ENCODE measurements around the gene CNTN5. TPM values are rescaled to one million over a fixed set of nuclear protein-coding genes. Genes with fewer than 3 reads are reported as not detected.

The CNTN5 gene
- total and polyA plus RNA-seq, 2 donors (not counting 1 experiment from before 2014, with no cell fraction given) = not detected

DNA sequence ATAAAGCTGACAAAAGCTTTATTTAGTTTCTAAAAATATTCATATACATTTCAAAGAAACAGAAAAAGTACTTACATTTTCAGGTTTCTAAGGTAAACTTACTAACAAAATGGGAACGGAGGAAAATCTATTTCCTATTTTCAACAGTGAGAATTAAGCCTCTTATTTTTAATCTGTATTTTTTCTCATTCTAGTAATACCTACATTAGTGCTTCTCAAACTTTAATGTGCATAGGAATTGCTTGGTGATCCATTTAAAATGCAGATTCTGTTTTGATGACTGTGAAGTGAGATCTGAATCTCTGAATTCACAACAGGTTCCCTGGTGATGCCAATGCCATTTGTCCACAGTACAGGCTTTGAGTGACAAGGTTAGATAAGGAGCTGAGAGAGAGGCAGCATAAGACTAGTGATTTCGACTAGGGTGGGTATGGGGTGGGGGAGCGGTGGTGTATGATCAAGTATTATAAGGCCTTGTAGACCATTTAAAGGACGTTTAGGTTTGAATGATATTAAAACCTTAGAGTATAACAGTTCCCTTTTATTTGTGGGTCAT is 402.8 kb downstream of the CNTN5 start:
- H3K9me3 Mint-ChIP-seq (ENCODE audit: insufficient read depth) = no peaks in the 10 kb centered on the region
- POLR2A ChIA-PET = no interaction called here
- no peak overlapping the region for H3K4me3 ChIP-seq (ENCODE audit: control extremely low read depth in 1 of 5, extremely low read depth in 1 of 5, insufficient read depth in 1 of 5, low read depth in 2 of 5, low read length in 4 of 5)
- CTCF ChIA-PET = no interaction called here
- intact Hi-C loops (cut with micrococcal nuclease) = no loop called here
- H3K9ac ChIP-seq (ENCODE audit: low read length) = no peak overlapping the region
- TF ChIP-seq, protein P1, sequence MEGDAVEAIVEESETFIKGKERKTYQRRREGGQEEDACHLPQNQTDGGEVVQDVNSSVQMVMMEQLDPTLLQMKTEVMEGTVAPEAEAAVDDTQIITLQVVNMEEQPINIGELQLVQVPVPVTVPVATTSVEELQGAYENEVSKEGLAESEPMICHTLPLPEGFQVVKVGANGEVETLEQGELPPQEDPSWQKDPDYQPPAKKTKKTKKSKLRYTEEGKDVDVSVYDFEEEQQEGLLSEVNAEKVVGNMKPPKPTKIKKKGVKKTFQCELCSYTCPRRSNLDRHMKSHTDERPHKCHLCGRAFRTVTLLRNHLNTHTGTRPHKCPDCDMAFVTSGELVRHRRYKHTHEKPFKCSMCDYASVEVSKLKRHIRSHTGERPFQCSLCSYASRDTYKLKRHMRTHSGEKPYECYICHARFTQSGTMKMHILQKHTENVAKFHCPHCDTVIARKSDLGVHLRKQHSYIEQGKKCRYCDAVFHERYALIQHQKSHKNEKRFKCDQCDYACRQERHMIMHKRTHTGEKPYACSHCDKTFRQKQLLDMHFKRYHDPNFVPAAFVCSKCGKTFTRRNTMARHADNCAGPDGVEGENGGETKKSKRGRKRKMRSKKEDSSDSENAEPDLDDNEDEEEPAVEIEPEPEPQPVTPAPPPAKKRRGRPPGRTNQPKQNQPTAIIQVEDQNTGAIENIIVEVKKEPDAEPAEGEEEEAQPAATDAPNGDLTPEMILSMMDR (IDR thresholded peaks at IDR 0.05) = no peak
- no peak for TF ChIP-seq EZH2 (IDR thresholded peaks at IDR 0.05; ENCODE audit: borderline replicate concordance, insufficient read depth, low read depth, low read length, poor library complexity, severe bottlenecking)
- H3K9me3 ChIP-seq (ENCODE audit: control extremely low read depth in 1 of 3, control insufficient read depth in 2 of 3, insufficient read depth in 1 of 3, low read length in 2 of 3) = peaks cover 0 to 18% (median 2%) of the 10 kb centered on the region in 3 donors
- H3K4me1 Mint-ChIP-seq = no peaks in the 10 kb centered on the region
- no peaks in the 10 kb centered on the region for H4K20me1 ChIP-seq (ENCODE audit: control insufficient read depth, insufficient read depth, low read length, poor library complexity, severe bottlenecking)
- no peak overlapping the region for H3K4me3 Mint-ChIP-seq
- no peaks in the 10 kb centered on the region for H3K79me2 ChIP-seq (ENCODE audit: control insufficient read depth, insufficient read depth, low read length)
- H3K4me1 ChIP-seq (ENCODE audit: control insufficient read depth in 2 of 2, insufficient read depth in 2 of 2, low read length in 2 of 2) = no peaks in the 10 kb centered on the region
- H3K27me3 ChIP-seq (replicated peaks in 1 of 4; ENCODE audit: control extremely low read depth in 1 of 4, control insufficient read depth in 3 of 4, insufficient read depth in 4 of 4, low read length in 3 of 4) = no peaks in the 10 kb centered on the region
- H3K27me3 Mint-ChIP-seq = no peaks in the 10 kb centered on the region
- no peak for ATAC-seq (ENCODE audit: low read depth)
- WGBS (ENCODE audit: insufficient coverage) = 35% methylated on average over 2 of the region's 4 CpGs
- no peaks in the 10 kb centered on the region for H3K36me3 ChIP-seq (replicated peaks in 1 of 2; ENCODE audit: control extremely low read depth in 1 of 2, control insufficient read depth in 1 of 2, extremely low read depth in 1 of 2, insufficient read depth in 2 of 2, low read length in 1 of 2)
- no peak for DNase-seq
- no peak overlapping the region for H2AFZ ChIP-seq (ENCODE audit: insufficient read depth, low read depth, low read length, poor library complexity, severe bottlenecking)
- H3K27ac ChIP-seq (ENCODE audit: low read length in 2 of 2) = no peak overlapping the region
- no peak overlapping the region for H3K4me2 ChIP-seq (replicated peaks; ENCODE audit: low read depth, low read length, poor library complexity, severe bottlenecking)
- H3K27ac Mint-ChIP-seq = no peak overlapping the region

DNA sequence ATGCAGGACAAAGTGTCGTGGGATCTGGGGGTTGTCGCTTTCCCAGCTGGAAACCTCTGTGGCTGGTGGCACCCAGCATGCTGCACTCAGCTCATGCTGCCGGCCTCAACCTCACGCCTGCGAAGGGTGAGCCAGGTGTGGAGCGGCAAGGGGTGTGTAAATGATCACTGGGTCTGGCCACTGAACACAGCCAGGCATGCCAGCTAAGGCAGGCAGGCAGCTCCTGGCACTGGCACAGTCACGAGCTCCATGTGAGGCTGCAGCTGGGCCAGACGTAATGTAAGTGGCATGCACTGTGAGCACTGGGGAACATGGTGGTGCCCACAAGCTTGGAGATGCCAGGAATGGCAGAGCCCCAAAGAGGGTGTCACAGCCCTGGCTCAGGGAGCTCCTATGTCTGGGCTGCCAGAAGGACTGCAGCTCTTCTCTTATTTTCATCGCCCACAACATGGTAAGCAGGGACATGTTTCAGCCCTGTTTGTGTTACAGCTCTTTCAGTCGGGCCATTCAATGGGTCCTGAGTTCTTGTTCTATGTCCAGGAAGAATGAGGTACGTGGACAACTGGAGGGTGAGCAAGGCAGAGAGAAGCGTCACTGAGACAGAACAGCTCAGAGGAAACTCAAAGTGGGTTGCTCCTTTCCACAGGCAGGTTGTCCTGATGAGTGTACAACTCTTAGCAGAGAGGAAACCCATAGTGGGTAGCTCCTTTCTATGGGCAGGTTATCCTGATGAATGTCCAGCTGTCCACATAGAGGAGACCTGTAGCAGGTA is 403.8 kb downstream of the CNTN5 start:
- no peak overlapping the region for H3K9ac ChIP-seq (ENCODE audit: low read length)
- H3K27ac Mint-ChIP-seq = no peak overlapping the region
- no peaks in the 10 kb centered on the region for H3K9me3 Mint-ChIP-seq (ENCODE audit: insufficient read depth)
- H3K27me3 Mint-ChIP-seq = no peaks in the 10 kb centered on the region
- peaks cover 0 to 18% (median 2%) of the 10 kb centered on the region in 3 donors for H3K9me3 ChIP-seq (ENCODE audit: control extremely low read depth in 1 of 3, control insufficient read depth in 2 of 3, insufficient read depth in 1 of 3, low read length in 2 of 3)
- no peaks in the 10 kb centered on the region for H3K4me1 Mint-ChIP-seq
- 88% methylated on average over 12 of the region's 12 CpGs for WGBS (ENCODE audit: insufficient coverage)
- no peaks in the 10 kb centered on the region for H3K4me1 ChIP-seq (ENCODE audit: control insufficient read depth in 2 of 2, insufficient read depth in 2 of 2, low read length in 2 of 2)
- no peaks in the 10 kb centered on the region for H3K79me2 ChIP-seq (ENCODE audit: control insufficient read depth, insufficient read depth, low read length)
- intact Hi-C loops (cut with micrococcal nuclease) = no loop called here
- no peaks in the 10 kb centered on the region for H3K27me3 ChIP-seq (replicated peaks in 1 of 4; ENCODE audit: control extremely low read depth in 1 of 4, control insufficient read depth in 3 of 4, insufficient read depth in 4 of 4, low read length in 3 of 4)
- no peaks in the 10 kb centered on the region for H4K20me1 ChIP-seq (ENCODE audit: control insufficient read depth, insufficient read depth, low read length, poor library complexity, severe bottlenecking)
- no peak overlapping the region for H3K4me2 ChIP-seq (replicated peaks; ENCODE audit: low read depth, low read length, poor library complexity, severe bottlenecking)
- H3K36me3 ChIP-seq (replicated peaks in 1 of 2; ENCODE audit: control extremely low read depth in 1 of 2, control insufficient read depth in 1 of 2, extremely low read depth in 1 of 2, insufficient read depth in 2 of 2, low read length in 1 of 2) = no peaks in the 10 kb centered on the region
- DNase-seq (no peak), ATAC-seq (ENCODE audit: low read depth) (no peak)
- H3K4me3 ChIP-seq (ENCODE audit: control extremely low read depth in 1 of 5, extremely low read depth in 1 of 5, insufficient read depth in 1 of 5, low read depth in 2 of 5, low read length in 4 of 5) = no peak overlapping the region
- ChIA-PET CTCF (no interaction called here), POLR2A (no interaction called here)
- H3K27ac ChIP-seq (ENCODE audit: low read length in 2 of 2) = no peak overlapping the region
- H2AFZ ChIP-seq (ENCODE audit: insufficient read depth, low read depth, low read length, poor library complexity, severe bottlenecking) = no peak overlapping the region
- TF ChIP-seq EZH2 (IDR thresholded peaks at IDR 0.05; ENCODE audit: borderline replicate concordance, insufficient read depth, low read depth, low read length, poor library complexity, severe bottlenecking) = no peak
- TF ChIP-seq, protein P1 (IDR thresholded peaks at IDR 0.05) = no peak
- H3K4me3 Mint-ChIP-seq = no peak overlapping the region

Data from B cell (primary cell).